Right hindlimb (tissue), 1 donor: ENCODE results near the gene HRH3.

Source experiments
- DNase-seq: peaks from one replicate; pipeline ENCODE4 v3.0.0-alpha.2; 2018

The HRH3 gene

GRCh38 chr20:62219992-62220665, at the start of gene HRH3:
HRH3 (minus strand) TSS chr20:62220278; CDS start chr20:62219970, 308 bp downstream.
- DNase-seq = peak; percentile 77

GRCh38 chr20:62269871-62270270, 49.8 kb upstream of the HRH3 start:
- no peak for DNase-seq

- DNase-seq = no peak
Observed at GRCh38 chr20:62269378-62269777, 49.3 kb upstream of the HRH3 start.

- DNase-seq = no peak
Observed at GRCh38 chr20:62268228-62268900, 48.3 kb upstream of the HRH3 start.

- no peak for DNase-seq
Observed at GRCh38 chr20:62267543-62267942, 47.5 kb upstream of the HRH3 start.

- DNase-seq = no peak
Observed at GRCh38 chr20:62266851-62267250, 46.8 kb upstream of the HRH3 start.

- DNase-seq = no peak
Observed at GRCh38 chr20:62266340-62266739, 46.3 kb upstream of the HRH3 start.

- DNase-seq = no peak
Observed at GRCh38 chr20:62265365-62265764, 45.3 kb upstream of the HRH3 start.

GRCh38 chr20:62263396-62263795, 43.3 kb upstream of the HRH3 start:
- DNase-seq = no peak

GRCh38 chr20:62262064-62262463, 42.0 kb upstream of the HRH3 start:
- DNase-seq = no peak

GRCh38 chr20:62259294-62259565, 39.2 kb upstream of the HRH3 start:
- no peak for DNase-seq

GRCh38 chr20:62258499-62259293, 38.6 kb upstream of the HRH3 start:
- DNase-seq = no peak

GRCh38 chr20:62255976-62256375, 35.9 kb upstream of the HRH3 start:
- DNase-seq = no peak

GRCh38 chr20:62254021-62254724, 34.1 kb upstream of the HRH3 start:
- no peak for DNase-seq

- DNase-seq = no peak
Observed at GRCh38 chr20:62253398-62253797, 33.3 kb upstream of the HRH3 start.

GRCh38 chr20:62252342-62252966, 32.4 kb upstream of the HRH3 start:
- DNase-seq = no peak

GRCh38 chr20:62248890-62249560, 28.9 kb upstream of the HRH3 start:
- no peak for DNase-seq

GRCh38 chr20:62246872-62247652, 27.0 kb upstream of the HRH3 start:
- no peak for DNase-seq

- DNase-seq = no peak
Observed at GRCh38 chr20:62246431-62246830, 26.4 kb upstream of the HRH3 start.

GRCh38 chr20:62245911-62246280, 25.8 kb upstream of the HRH3 start:
- DNase-seq = no peak

- no peak for DNase-seq
Observed at GRCh38 chr20:62244644-62245108, 24.6 kb upstream of the HRH3 start.
